Measurements from ENCODE around the gene CACNA1E. TPM values are rescaled to one million over a fixed set of nuclear protein-coding genes. Genes with fewer than 3 reads are reported as not detected.

The CACNA1E gene
- total and polyA plus RNA-seq, 2 of the 13 experiments (the other 11 are each of a cell fraction or from before 2014, with no cell fraction given): not detected

- intact Hi-C loops (cut with micrococcal nuclease; ENCODE audit: unreplicated experiment) (no loop called here), in situ Hi-C loops (cut with HindIII; ENCODE audit: extremely low pct_ligation_motif_present, low pct_unique_long_range_greater_than_20kb) (no loop called here)
- no peak overlapping the region for H3K27ac ChIP-seq (ENCODE audit: extremely low read length, insufficient read depth, low read length)
- no peaks in the 10 kb centered on the region for H3K36me3 ChIP-seq (replicated peaks in 1 of 2; ENCODE audit: control insufficient read depth in 1 of 2, insufficient read depth in 2 of 2, low read length in 2 of 2)
- BruUV-seq (replicated peaks): no TSS peak
- ChIA-PET POLR2A (no interaction called here), CTCF (ENCODE audit: low intra/inter-chr PET ratio, low total read pairs) (no interaction called here)
- H3K79me2 ChIP-seq (ENCODE audit: insufficient read depth, low read length): no peaks in the 10 kb centered on the region
- ATAC-seq (no peak), FAIRE-seq (no peak), DNase-seq (ENCODE audit: low spot score) (no peak)
- no peak overlapping the region for H3K4me3 ChIP-seq (replicated peaks in 1 of 3; ENCODE audit: insufficient read depth in 1 of 3, low read depth in 2 of 3, low read length in 3 of 3)
- 2% methylated on average over 4 of the region's 4 CpGs for WGBS (ENCODE audit: low lambda C conversion rate)
- no peak overlapping the region for H3K4me2 ChIP-seq (ENCODE audit: low read depth, low read length)
- no peaks in the 10 kb centered on the region for H3K9me3 ChIP-seq (ENCODE audit: low read length)
- H3K9ac ChIP-seq (ENCODE audit: insufficient read depth, low read depth, low read length): no peak overlapping the region
- TF ChIP-seq ZNF263 (CRISPR knock-in tag; IDR thresholded peaks at IDR 0.05) (no peak), REPIN1 (CRISPR knock-in tag; IDR thresholded peaks at IDR 0.05; ENCODE audit: borderline replicate concordance, low read depth) (no peak), NFIC (IDR thresholded peaks at IDR 0.05; ENCODE audit: low read length) (no peak), YEATS4 (CRISPR knock-in tag; IDR thresholded peaks at IDR 0.05; ENCODE audit: borderline replicate concordance) (no peak), ZNF326 (CRISPR knock-in tag; IDR thresholded peaks at IDR 0.05; ENCODE audit: borderline replicate concordance) (no peak), SRSF1 (optimal IDR thresholded peaks at IDR 0.05; ENCODE audit: low read depth, low read length) (no peak)
- TF ChIP-seq, protein P1, sequence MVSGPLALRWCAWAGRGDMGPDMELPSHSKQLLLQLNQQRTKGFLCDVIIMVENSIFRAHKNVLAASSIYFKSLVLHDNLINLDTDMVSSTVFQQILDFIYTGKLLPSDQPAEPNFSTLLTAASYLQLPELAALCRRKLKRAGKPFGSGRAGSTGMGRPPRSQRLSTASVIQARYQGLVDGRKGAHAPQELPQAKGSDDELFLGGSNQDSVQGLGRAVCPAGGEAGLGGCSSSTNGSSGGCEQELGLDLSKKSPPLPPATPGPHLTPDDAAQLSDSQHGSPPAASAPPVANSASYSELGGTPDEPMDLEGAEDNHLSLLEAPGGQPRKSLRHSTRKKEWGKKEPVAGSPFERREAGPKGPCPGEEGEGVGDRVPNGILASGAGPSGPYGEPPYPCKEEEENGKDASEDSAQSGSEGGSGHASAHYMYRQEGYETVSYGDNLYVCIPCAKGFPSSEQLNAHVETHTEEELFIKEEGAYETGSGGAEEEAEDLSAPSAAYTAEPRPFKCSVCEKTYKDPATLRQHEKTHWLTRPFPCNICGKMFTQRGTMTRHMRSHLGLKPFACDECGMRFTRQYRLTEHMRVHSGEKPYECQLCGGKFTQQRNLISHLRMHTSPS (CRISPR knock-in tag; IDR thresholded peaks at IDR 0.05; ENCODE audit: low read depth): no peak
- TF ChIP-seq, protein P2, sequence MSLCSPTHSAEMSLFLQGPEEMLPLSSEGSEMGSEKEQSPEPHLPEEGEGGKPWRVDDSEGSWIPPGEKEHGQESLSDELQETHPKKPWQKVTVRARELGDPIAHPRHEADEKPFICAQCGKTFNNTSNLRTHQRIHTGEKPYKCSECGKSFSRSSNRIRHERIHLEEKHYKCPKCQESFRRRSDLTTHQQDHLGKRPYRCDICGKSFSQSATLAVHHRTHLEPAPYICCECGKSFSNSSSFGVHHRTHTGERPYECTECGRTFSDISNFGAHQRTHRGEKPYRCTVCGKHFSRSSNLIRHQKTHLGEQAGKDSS (CRISPR knock-in tag; IDR thresholded peaks at IDR 0.05; ENCODE audit: borderline replicate concordance, low read depth): no peak
- TF ChIP-seq, protein P3, sequence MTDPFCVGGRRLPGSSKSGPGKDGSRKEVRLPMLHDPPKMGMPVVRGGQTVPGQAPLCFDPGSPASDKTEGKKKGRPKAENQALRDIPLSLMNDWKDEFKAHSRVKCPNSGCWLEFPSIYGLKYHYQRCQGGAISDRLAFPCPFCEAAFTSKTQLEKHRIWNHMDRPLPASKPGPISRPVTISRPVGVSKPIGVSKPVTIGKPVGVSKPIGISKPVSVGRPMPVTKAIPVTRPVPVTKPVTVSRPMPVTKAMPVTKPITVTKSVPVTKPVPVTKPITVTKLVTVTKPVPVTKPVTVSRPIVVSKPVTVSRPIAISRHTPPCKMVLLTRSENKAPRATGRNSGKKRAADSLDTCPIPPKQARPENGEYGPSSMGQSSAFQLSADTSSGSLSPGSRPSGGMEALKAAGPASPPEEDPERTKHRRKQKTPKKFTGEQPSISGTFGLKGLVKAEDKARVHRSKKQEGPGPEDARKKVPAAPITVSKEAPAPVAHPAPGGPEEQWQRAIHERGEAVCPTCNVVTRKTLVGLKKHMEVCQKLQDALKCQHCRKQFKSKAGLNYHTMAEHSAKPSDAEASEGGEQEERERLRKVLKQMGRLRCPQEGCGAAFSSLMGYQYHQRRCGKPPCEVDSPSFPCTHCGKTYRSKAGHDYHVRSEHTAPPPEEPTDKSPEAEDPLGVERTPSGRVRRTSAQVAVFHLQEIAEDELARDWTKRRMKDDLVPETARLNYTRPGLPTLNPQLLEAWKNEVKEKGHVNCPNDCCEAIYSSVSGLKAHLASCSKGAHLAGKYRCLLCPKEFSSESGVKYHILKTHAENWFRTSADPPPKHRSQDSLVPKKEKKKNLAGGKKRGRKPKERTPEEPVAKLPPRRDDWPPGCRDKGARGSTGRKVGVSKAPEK (CRISPR knock-in tag; IDR thresholded peaks at IDR 0.05; ENCODE audit: borderline replicate concordance): no peak
- H3K27me3 ChIP-seq (ENCODE audit: control insufficient read depth in 1 of 2, insufficient read depth in 2 of 2, low read length in 2 of 2): no peaks in the 10 kb centered on the region
- H2AFZ ChIP-seq (ENCODE audit: low read length): no peak overlapping the region
- H3K4me1 ChIP-seq (ENCODE audit: insufficient read depth, low read length): no peaks in the 10 kb centered on the region
- no peaks in the 10 kb centered on the region for H4K20me1 ChIP-seq (ENCODE audit: insufficient read depth, low read length)
Observed at GRCh38 chr1:181768930-181769280, 285.6 kb downstream of the CACNA1E start.

Data from HepG2 (cell line).